HG02870 (cell line): ENCODE measurements around the gene PTPRH.

ENCODE experiments used
- ATAC-seq: cut with Tn5 transposase; IDR thresholded peaks from one replicate; pipeline ENCODE4 v1.9.1; 2021; ENCODE audit warnings: mild to moderate bottlenecking, moderate library complexity; ENCODE audit not compliant: unreplicated experiment

PTPRH gene

GRCh38 chr19:55137915-55138314, 71.4 kb downstream of the PTPRH start:
- ATAC-seq: no peak

GRCh38 chr19:55136399-55137102, 72.8 kb downstream of the PTPRH start:
- ATAC-seq: no peak

GRCh38 chr19:55134736-55135135, 74.6 kb downstream of the PTPRH start:
- ATAC-seq: no peak

GRCh38 chr19:55133639-55134444, 75.5 kb downstream of the PTPRH start:
- no peak for ATAC-seq

GRCh38 chr19:55132453-55133129, 76.7 kb downstream of the PTPRH start:
- no peak for ATAC-seq

GRCh38 chr19:55131421-55131820, 77.9 kb downstream of the PTPRH start:
- no peak for ATAC-seq
